Activated T-cell treated with anti-CD3 and anti-CD28 coated beads for 4 hours (primary cell): ENCODE data around the gene SH3PXD2A.
"Not testable (repeated sequence)": the region's sequence is repeated elsewhere in the genome, so short reads cannot be mapped to it uniquely, and the experiment has no call there.

ENCODE experiments used
- DNase-seq: peaks from one replicate; pipeline ENCODE4 v3.0.0-alpha.2; 2020

Gene SH3PXD2A

GRCh38 chr10:103786020-103786419 is 69.4 kb downstream of the SH3PXD2A start:
- DNase-seq = no peak

GRCh38 chr10:103784723-103785418 is 70.5 kb downstream of the SH3PXD2A start:
- DNase-seq = no peak

- no peak for DNase-seq
These were observed 71.3 kb downstream of the SH3PXD2A start for GRCh38 chr10:103784089-103784488.

GRCh38 chr10:103783681-103784080 is 71.7 kb downstream of the SH3PXD2A start:
- DNase-seq = no peak

- no peak for DNase-seq
These were observed 73.9 kb downstream of the SH3PXD2A start for GRCh38 chr10:103781329-103782061.

GRCh38 chr10:103780242-103781149 is 74.9 kb downstream of the SH3PXD2A start:
- no peak for DNase-seq

GRCh38 chr10:103778358-103779139 is 76.8 kb downstream of the SH3PXD2A start:
- no peak for DNase-seq

- no peak for DNase-seq
These were observed 78.3 kb downstream of the SH3PXD2A start for GRCh38 chr10:103776878-103777591.

GRCh38 chr10:103775776-103776175 is 79.6 kb downstream of the SH3PXD2A start:
- DNase-seq = no peak

- not testable (repeated sequence) for DNase-seq
These were observed 82.5 kb downstream of the SH3PXD2A start for GRCh38 chr10:103772846-103773245.

- peak; percentile 30 for DNase-seq
These were observed 83.1 kb downstream of the SH3PXD2A start for GRCh38 chr10:103772096-103772845.

GRCh38 chr10:103770139-103770538 is 85.2 kb downstream of the SH3PXD2A start:
- DNase-seq = no peak

GRCh38 chr10:103769176-103769575 is 86.2 kb downstream of the SH3PXD2A start:
- no peak for DNase-seq

- DNase-seq = no peak
These were observed 87.0 kb downstream of the SH3PXD2A start for GRCh38 chr10:103768345-103768744.

GRCh38 chr10:103767756-103768155 is 87.6 kb downstream of the SH3PXD2A start:
- no peak for DNase-seq

GRCh38 chr10:103766751-103767505 is 88.4 kb downstream of the SH3PXD2A start:
- no peak for DNase-seq

- peak; percentile 57 for DNase-seq
These were observed 89.4 kb downstream of the SH3PXD2A start for GRCh38 chr10:103765981-103766380.

- no peak for DNase-seq
These were observed 90.2 kb downstream of the SH3PXD2A start for GRCh38 chr10:103765168-103765567.

GRCh38 chr10:103764296-103765088 is 90.9 kb downstream of the SH3PXD2A start:
- no peak for DNase-seq
